HG03575 (cell line): ENCODE data around the gene SSX1.
"Not testable (repeated sequence)": the region's sequence is repeated elsewhere in the genome, so short reads cannot be mapped to it uniquely, and the experiment has no call there.

Experiments
- ATAC-seq: cut with Tn5 transposase; IDR thresholded peaks from one replicate; pipeline ENCODE4 v1.9.1; 2021; ENCODE audit not compliant: unreplicated experiment, insufficient number of reproducible peaks, low FRiP score; ENCODE audit errors: extremely low read depth

Gene SSX1

DNA sequence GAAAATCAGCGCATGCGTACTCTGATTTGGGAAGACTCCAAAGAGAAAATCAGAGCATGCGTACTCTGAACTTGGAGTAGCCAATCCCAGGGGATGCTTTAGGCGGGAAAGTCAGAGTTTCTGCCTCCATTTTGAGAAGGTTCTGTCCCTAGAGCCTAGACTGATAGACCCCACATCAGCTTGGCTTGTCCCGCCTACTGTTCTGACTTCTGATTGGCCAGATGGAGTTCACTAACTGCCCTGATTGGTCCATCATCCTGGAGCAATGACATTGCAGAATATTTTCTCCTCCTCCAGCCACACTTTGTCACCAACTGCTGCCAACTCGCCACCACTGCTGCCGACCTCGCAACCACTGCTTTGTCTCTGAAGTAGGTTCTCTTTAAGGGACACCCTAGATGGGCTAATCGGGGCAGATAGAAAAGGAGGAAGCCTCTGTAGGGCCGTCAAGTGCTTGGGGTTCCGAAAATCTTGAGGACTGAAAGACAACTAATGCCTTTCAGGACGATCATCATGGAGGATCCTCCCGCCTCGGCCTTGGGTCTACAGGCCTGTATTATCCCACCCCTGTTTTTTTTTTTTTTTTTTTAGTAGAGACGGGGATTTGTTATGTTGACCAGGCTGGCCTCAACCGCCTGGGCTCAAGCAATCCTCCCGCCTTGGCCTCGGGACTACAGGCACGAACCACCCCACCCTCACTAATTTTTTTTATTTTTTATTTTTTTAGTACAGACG lies at the start of gene SSX1:
TSS of gene SSX1 (plus strand) at position 331 of the 735 bp plus-strand sequence. CDS start 1,850 bp downstream, outside the sequence.
- not testable (repeated sequence) for ATAC-seq

DNA sequence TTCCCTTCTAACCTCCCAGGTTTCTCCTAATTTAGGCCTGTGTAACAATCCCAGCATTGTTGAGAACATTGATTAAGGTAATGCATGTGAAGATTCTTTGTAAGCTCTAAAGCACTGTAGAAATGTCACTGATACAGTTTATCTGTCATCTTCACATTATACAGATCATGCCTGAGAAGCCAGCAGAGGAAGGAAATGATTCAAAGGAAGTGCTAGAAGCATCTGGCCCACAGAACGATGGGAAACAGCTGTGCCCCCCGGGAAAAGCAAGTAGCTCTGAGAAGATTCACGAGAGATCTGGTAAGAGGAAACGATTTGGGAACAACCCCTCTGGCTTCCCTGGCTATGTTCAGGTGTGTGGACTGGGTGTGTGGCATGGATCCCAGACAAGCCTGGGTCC lies 40.9 kb upstream of the SSX1 start:
- not testable (repeated sequence) for ATAC-seq

DNA sequence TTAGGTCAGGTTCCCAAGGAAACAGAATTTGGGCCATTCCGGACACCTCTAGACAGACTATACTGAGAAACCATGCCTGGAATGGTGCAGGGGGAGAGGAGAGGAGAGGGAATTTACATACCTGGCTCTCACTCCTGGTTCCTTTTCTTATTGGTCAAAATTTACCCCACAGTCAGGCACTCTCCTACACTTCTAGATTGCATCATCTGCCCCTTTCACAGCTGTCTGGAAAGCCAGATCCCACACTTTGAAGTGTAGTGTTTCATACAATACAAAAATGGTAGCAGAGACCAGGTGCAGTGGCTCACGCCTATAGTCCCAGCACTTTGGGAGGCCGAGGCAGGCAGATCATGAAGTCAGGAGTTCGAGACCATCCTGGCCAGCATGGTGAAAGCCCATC lies 31.0 kb upstream of the SSX1 start:
- not testable (repeated sequence) for ATAC-seq

DNA sequence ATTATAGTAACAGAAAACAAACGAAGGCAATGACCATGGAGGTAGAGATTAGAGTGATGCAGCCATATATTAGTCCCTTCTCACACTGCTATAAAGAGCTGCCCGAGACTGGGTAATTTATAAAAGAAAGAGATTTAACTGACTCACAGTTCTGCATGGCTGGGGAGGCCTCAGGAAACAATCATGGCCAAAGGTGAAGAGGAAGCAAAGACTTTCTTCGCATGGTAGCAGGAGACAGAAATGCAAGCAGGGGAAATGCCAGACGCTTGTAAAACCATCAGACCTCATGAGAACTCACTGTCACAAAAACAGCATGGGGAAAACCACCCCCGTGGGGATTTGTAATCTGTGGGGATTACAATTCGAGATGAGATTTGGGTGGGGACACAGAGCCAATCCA lies 2.2 kb upstream of the SSX1 start:
- ATAC-seq, result not testable (repeated sequence)

- ATAC-seq, result not testable (repeated sequence)
Observed at GRCh38 chrX:48274365-48274764, 19.2 kb downstream of the SSX1 start.

DNA sequence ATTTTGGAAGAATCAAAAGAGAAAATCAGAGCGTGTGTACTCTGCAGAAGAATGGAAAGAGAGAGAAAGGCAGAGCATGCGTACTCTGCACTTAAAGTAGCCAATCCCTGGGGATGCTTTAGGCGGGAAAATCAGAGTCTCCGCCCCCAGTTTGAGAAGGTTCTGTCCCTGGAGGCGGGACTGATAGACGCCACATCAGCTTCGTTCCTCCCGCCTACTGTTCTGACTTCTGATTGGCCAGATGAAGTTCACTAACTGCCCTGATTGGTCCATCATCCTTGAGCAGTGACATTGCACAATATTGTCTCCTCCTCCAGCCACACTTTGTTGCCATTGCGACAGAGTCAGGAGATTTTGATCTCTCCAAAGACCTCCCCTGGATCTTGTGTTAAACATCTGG lies 23.8 kb downstream of the SSX1 start:
- no peak for ATAC-seq

DNA sequence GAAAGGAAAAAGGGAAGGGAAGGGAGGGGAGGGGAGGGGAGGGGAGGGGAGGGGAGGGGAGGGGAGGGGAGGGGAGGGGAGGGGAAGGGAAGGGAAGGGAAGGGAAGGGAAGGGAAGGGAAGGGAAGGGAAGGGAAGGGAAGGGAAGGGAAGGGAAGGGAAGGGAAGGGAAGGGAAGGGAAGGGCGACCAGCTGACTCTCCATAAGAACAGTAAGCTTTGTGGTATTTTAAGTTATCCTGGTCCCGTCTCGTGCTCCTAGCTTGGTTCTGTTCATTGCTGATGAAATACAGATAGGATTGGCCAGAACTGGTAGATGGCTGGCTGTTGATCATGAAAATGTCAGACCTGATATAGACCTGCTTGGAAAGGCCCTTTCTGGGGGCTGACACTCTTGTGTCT lies 25.5 kb downstream of the SSX1 start:
- ATAC-seq, result not testable (repeated sequence)

DNA sequence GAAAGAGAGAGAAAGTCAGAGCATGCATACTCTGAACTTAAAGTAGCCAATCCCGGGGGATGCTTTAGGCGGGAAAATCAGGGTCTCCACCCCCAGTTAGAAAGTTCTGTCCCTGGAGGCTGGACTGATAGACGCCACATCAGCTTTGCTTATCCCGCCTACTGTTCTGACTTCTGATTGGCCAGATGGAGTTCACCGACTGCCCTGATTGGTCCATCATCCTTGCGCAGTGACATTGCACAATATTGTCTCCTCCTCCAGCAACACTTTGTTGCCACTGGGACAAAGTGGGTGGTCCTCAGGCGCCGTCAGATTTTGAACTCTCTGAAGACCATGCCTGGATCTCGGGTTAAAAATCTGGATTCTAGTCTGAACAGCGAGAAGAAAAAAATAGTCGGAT lies 51.0 kb downstream of the SSX1 start:
- ATAC-seq, result no peak

GRCh38 chrX:48313996-48314395 lies 58.8 kb downstream of the SSX1 start:
- not testable (repeated sequence) for ATAC-seq
